ENCODE data around the gene IL2RA. TPM values are rescaled to one million over a fixed set of nuclear protein-coding genes. Genes with fewer than 3 reads are reported as not detected.
A peak's percentile ranks its signal among the peaks of the same experiment; 100 is the strongest.

The IL2RA gene
- total RNA-seq, 3 donors from 2014 or later = 0.33 to 1.3 (median 0.88) TPM

DNA sequence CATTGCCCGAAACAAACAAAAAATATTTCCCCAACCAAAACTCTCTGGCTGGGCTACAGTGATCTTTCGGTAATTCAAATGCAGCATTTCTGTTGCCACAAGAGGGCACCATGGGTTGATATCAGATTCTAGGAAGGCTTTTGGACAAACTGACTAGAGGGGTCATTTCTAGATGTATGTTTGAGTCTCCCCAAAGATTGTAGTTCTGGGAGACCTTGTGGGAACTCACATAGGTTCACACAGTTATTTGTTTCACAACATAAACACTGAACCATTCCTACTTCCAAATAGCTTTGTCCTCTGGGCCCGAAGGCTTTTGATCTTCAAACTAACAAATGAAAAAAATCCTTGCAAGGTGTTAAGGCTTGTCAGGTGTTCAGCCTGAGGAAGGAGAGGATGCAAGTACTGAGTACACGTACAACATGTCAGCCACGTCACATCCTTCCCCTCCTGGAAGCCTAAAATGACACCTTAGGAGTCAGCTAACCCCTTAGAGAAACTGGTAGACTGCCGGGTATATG lies 47.9 kb downstream of the IL2RA start:
- TF ChIP-seq POLR2A (IDR thresholded peaks at IDR 0.05) = no peak
- peak in 2 of 3 donors; percentile 38 to 55 for TF ChIP-seq POLR2AphosphoS5 (IDR thresholded peaks at IDR 0.05)
- TF ChIP-seq, protein P1, sequence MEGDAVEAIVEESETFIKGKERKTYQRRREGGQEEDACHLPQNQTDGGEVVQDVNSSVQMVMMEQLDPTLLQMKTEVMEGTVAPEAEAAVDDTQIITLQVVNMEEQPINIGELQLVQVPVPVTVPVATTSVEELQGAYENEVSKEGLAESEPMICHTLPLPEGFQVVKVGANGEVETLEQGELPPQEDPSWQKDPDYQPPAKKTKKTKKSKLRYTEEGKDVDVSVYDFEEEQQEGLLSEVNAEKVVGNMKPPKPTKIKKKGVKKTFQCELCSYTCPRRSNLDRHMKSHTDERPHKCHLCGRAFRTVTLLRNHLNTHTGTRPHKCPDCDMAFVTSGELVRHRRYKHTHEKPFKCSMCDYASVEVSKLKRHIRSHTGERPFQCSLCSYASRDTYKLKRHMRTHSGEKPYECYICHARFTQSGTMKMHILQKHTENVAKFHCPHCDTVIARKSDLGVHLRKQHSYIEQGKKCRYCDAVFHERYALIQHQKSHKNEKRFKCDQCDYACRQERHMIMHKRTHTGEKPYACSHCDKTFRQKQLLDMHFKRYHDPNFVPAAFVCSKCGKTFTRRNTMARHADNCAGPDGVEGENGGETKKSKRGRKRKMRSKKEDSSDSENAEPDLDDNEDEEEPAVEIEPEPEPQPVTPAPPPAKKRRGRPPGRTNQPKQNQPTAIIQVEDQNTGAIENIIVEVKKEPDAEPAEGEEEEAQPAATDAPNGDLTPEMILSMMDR (IDR thresholded peaks at IDR 0.05) = peak; percentile 29 to 67 (median 65)
- DNase-seq (ENCODE audit: low spot score in 2 of 2) = peak in 1 of 2 donors; percentile 35
- H3K27me3 ChIP-seq = no peaks in the 10 kb centered on the region
- no peaks in the 10 kb centered on the region for H3K36me3 ChIP-seq
- H3K4me3 ChIP-seq = no peak overlapping the region
- peak overlapping the region; percentile 1 for H3K27ac ChIP-seq
- H3K9me3 ChIP-seq = no peaks in the 10 kb centered on the region
- intact Hi-C loops (cut with DNase I; ENCODE audit: low total_unique reads) = no loop called here
- no peaks in the 10 kb centered on the region for H3K4me1 ChIP-seq

DNA sequence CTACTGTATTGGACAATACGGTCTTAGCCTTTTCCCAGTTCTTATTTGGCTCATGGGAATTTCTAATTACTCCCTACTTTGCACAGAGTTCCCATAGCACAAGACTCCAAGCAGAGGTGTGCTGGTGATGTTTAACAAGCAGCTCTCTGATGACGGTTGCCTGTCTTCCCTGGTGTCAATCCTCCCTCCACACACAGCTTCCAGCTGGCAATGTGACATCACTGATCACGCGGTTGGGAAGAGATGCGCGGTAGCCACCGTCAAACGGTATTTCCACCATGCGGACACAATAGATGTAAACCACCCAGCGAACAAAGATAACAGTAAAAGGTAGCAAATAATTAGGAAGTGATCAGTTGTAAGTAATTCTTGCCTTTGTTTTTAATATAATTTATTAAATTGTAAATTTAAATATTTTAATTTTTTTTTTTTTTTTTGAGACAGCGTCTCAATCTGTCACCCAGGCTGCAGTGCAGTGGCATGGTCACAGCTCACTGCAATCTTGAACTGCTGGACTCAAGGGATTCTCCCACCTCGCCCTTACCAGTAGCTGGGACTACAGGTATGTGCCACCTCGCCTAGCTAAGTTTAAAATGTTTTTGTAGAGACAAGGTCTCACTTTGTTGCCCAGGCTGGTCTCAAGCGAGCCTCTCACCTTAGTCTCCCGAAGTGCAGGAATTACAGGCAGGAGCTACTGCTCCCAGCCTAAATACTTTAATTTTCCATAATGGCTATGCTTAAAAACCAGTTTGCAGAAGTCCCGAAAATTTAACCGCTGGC lies 48.6 kb downstream of the IL2RA start:
- DNase-seq (ENCODE audit: low spot score in 2 of 2) = no peak
- Histone ChIP-seq H3K4me3 (no peak overlapping the region), H3K27ac (peak overlapping the region; percentile 1), H3K4me1 (no peaks in the 10 kb centered on the region), H3K9me3 (no peaks in the 10 kb centered on the region), H3K36me3 (no peaks in the 10 kb centered on the region), H3K27me3 (no peaks in the 10 kb centered on the region)
- intact Hi-C loops (cut with DNase I; ENCODE audit: low total_unique reads) = no loop called here
- no peak for TF ChIP-seq POLR2A (IDR thresholded peaks at IDR 0.05)
- TF ChIP-seq POLR2AphosphoS5 (IDR thresholded peaks at IDR 0.05) = no peak
- TF ChIP-seq, protein P1 (IDR thresholded peaks at IDR 0.05) = no peak

DNA sequence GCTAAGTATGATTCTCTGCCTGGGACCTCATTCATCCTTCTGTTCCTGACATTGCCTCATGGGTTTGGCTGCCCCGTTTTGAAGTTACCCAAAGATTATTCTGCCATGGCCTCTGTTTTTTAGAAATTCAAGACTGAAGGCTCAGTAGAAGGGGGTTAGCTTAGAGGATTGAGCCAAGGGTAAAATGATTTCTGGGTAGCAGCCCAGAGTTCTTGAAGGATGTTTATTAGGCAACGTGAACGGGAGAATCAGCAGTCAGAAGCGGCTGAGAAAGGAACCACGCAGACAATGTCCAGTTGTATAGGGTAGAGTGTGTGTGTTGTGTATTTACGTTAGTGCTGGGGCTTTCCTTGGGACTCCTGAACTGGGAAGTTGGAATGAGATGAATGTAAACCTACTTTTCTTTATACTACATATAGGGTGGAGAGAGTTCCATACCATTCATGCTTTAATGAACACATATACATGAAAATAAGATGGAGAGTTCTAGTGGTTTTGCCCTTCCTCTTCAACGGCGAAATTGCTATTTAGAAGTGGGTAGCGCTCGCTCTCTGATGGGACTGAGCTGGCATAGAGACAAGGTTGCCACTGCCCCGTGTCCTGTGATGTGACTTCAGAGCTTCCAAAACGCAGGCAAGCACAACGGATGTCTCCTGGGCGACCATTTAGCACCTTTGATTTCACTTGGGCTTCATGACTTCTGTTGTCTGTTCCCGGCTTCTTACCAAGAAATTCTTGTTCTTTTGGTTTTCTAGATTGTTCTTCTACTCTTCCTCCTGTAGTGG lies 49.9 kb downstream of the IL2RA start:
- Histone ChIP-seq H3K4me3 (no peak overlapping the region), H3K4me1 (no peaks in the 10 kb centered on the region), H3K27me3 (no peaks in the 10 kb centered on the region), H3K36me3 (no peaks in the 10 kb centered on the region), H3K27ac (no peak overlapping the region), H3K9me3 (no peaks in the 10 kb centered on the region)
- no peak for DNase-seq (ENCODE audit: low spot score in 2 of 2)
- intact Hi-C loops (cut with DNase I; ENCODE audit: low total_unique reads) = no loop called here
- no peak for TF ChIP-seq POLR2A (IDR thresholded peaks at IDR 0.05)

DNA sequence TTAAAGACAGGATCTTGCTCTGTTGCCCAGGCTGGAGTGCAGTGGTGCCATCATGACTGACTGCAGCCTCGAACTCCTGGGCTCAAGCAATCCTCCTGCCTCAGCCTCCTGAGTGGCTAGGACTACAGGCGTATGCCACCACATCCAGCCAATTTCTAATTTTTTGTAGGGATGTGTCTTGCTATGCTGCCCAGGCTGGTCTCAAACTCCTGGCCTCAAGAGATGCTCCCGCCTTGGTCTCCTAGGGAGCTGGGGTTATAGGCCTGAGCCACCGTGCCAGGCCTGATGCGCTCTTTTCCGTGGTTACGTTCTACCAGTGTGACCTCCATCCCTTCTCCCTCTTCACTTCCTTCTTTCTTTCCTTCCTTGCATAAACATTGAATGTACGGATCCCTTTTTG lies 50.6 kb downstream of the IL2RA start:
- no peaks in the 10 kb centered on the region for H3K4me1 ChIP-seq
- intact Hi-C loops (cut with DNase I; ENCODE audit: low total_unique reads) = no loop called here
- DNase-seq (ENCODE audit: low spot score in 2 of 2) = no peak
- H3K36me3 ChIP-seq = no peaks in the 10 kb centered on the region
- no peaks in the 10 kb centered on the region for H3K27me3 ChIP-seq
- TF ChIP-seq, protein P1 (IDR thresholded peaks at IDR 0.05) = no peak
- TF ChIP-seq POLR2A (IDR thresholded peaks at IDR 0.05) (no peak), POLR2AphosphoS5 (IDR thresholded peaks at IDR 0.05) (no peak)
- H3K9me3 ChIP-seq = no peaks in the 10 kb centered on the region
- H3K4me3 ChIP-seq = no peak overlapping the region
- H3K27ac ChIP-seq = peak overlapping the region in 1 of 2 donors; percentile 11

DNA sequence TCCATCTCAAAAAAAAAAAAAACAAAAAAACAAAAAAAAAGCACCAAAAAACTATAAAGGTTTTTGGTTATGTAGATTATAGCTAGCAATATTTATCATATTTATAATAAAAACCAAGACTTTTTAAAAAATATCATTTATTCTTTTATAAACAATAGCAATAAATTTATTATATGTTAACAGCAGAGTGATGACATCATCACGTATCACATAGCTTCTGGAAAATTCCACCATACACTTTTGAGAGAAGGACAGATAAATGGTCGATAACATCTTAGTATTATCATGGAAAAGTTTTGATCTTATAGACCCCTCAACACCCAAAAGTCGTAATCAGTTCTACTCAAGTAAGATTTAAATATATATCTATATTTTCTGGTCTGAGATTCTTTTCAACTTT lies 51.6 kb downstream of the IL2RA start:
- Histone ChIP-seq H3K4me3 (no peak overlapping the region), H3K27me3 (no peaks in the 10 kb centered on the region), H3K27ac (no peak overlapping the region), H3K9me3 (no peaks in the 10 kb centered on the region), H3K36me3 (no peaks in the 10 kb centered on the region), H3K4me1 (no peaks in the 10 kb centered on the region)
- no peak for DNase-seq (ENCODE audit: low spot score in 2 of 2)
- TF ChIP-seq, protein P1 (IDR thresholded peaks at IDR 0.05) = no peak
- TF ChIP-seq POLR2AphosphoS5 (IDR thresholded peaks at IDR 0.05) = no peak
- TF ChIP-seq POLR2A (IDR thresholded peaks at IDR 0.05) = no peak
- intact Hi-C loops (cut with DNase I; ENCODE audit: low total_unique reads) = no loop called here

Measured in breast epithelium (tissue), 4 donors.